ENCODE data around the gene ITPA.

GRCh38 chr20:3262566-3262965, 53.3 kb downstream of the ITPA start:
- TF ChIP-seq EZH2 (IDR thresholded peaks at IDR 0.05; ENCODE audit: borderline replicate concordance, low read depth, low read length, severe bottlenecking) (no peak), CTCF (IDR thresholded peaks at IDR 0.05; ENCODE audit: borderline replicate concordance, extremely low read depth, low read length, poor library complexity, severe bottlenecking) (no peak)
